ENCODE measurements around the gene SAP30.

SAP30 gene

GRCh38 chr4:173415885-173416653 is 45.3 kb downstream of the SAP30 start:
- DNase-seq = no peak

GRCh38 chr4:173417833-173418232 is 47.1 kb downstream of the SAP30 start:
- no peak for DNase-seq

GRCh38 chr4:173418639-173419038 is 47.9 kb downstream of the SAP30 start:
- DNase-seq = no peak

- peak; percentile 15 for DNase-seq
These were observed 49.6 kb downstream of the SAP30 start for GRCh38 chr4:173420324-173420752.

GRCh38 chr4:173420801-173421200 is 50.0 kb downstream of the SAP30 start:
- no peak for DNase-seq

GRCh38 chr4:173424899-173425805 is 54.4 kb downstream of the SAP30 start:
- no peak for DNase-seq

GRCh38 chr4:173426064-173426463 is 55.3 kb downstream of the SAP30 start:
- no peak for DNase-seq

Measured in NCI-H2029 treated with DMSO at 0.1 percent for 48 hours (cell line).